IPS-NIHi11 (cell line): Measurements from ENCODE around the gene ZDHHC14.
"Not testable (repeated sequence)": the region's sequence is repeated elsewhere in the genome, so short reads cannot be mapped to it uniquely, and the experiment has no call there.

ENCODE experiments used
- DNase-seq: peaks from one replicate; pipeline ENCODE4 v3.0.0; 2012; ENCODE audit warnings: mixed read lengths, low spot score

The ZDHHC14 gene

GRCh38 chr6:157720964-157721363 lies 340.0 kb downstream of the ZDHHC14 start:
- not testable (repeated sequence) for DNase-seq

- DNase-seq: peak; percentile 31
Measured at GRCh38 chr6:157721426-157721825, 340.4 kb downstream of the ZDHHC14 start.

- DNase-seq: no peak
Measured at GRCh38 chr6:157721830-157722229, 340.8 kb downstream of the ZDHHC14 start.

- DNase-seq: no peak
Measured at GRCh38 chr6:157723376-157723775, 342.4 kb downstream of the ZDHHC14 start.

- DNase-seq: no peak
Measured at GRCh38 chr6:157724138-157724820, 343.3 kb downstream of the ZDHHC14 start.

- DNase-seq: no peak
Measured at GRCh38 chr6:157724960-157725741, 344.2 kb downstream of the ZDHHC14 start.

- no peak for DNase-seq
Measured at GRCh38 chr6:157725836-157726235, 344.8 kb downstream of the ZDHHC14 start.

GRCh38 chr6:157726892-157727628 lies 346.1 kb downstream of the ZDHHC14 start:
- no peak for DNase-seq
